HG02943 (cell line): Measurements from ENCODE around the gene DDX24.

ENCODE experiments used
- ATAC-seq: cut with Tn5 transposase; IDR thresholded peaks from one replicate; pipeline ENCODE4 v1.9.1; 2021; ENCODE audit warnings: mild to moderate bottlenecking, low read depth, moderate library complexity; ENCODE audit not compliant: unreplicated experiment

Gene DDX24

GRCh38 chr14:94016446-94016976, 64.5 kb downstream of the DDX24 start:
- ATAC-seq, result no peak

- ATAC-seq, result no peak
Measured at GRCh38 chr14:94015223-94015622, 65.8 kb downstream of the DDX24 start.

- no peak for ATAC-seq
Measured at GRCh38 chr14:94014382-94014781, 66.6 kb downstream of the DDX24 start.

GRCh38 chr14:94011795-94012194, 69.2 kb downstream of the DDX24 start:
- no peak for ATAC-seq

- ATAC-seq, result no peak
Measured at GRCh38 chr14:94010625-94011024, 70.4 kb downstream of the DDX24 start.

GRCh38 chr14:94009767-94010166, 71.2 kb downstream of the DDX24 start:
- ATAC-seq, result no peak

- ATAC-seq, result no peak
Measured at GRCh38 chr14:94008234-94008633, 72.8 kb downstream of the DDX24 start.

- no peak for ATAC-seq
Measured at GRCh38 chr14:94005324-94006073, 75.5 kb downstream of the DDX24 start.

- ATAC-seq, result no peak
Measured at GRCh38 chr14:94004015-94004414, 77.0 kb downstream of the DDX24 start.

GRCh38 chr14:94003397-94003796, 77.6 kb downstream of the DDX24 start:
- no peak for ATAC-seq

GRCh38 chr14:94001501-94002396, 79.3 kb downstream of the DDX24 start:
- ATAC-seq, result no peak

- no peak for ATAC-seq
Measured at GRCh38 chr14:94001016-94001415, 80.0 kb downstream of the DDX24 start.

GRCh38 chr14:94000267-94000666, 80.7 kb downstream of the DDX24 start:
- ATAC-seq, result no peak

GRCh38 chr14:93999573-93999972, 81.4 kb downstream of the DDX24 start:
- no peak for ATAC-seq

- ATAC-seq, result no peak
Measured at GRCh38 chr14:93998871-93999403, 82.1 kb downstream of the DDX24 start.
